Neural crest cell (in vitro differentiated cells): ENCODE data around the gene COPS6. TPM values are rescaled to one million over a fixed set of nuclear protein-coding genes. Genes with fewer than 3 reads are reported as not detected.

Source experiments
- DNase-seq: peaks from one replicate; pipeline ENCODE4 v3.0.0; 2021; ENCODE audit warnings: low read depth, mixed read lengths, low spot score
- H3K27ac Mint-ChIP-seq: one replicate; pipeline ENCODE4 v1.8.0; 2021; ENCODE audit warnings: mild to moderate bottlenecking, mixed read lengths; ENCODE audit not compliant: unreplicated experiment
- H3K27me3 Mint-ChIP-seq: 2 replicates; pipeline ENCODE4 v1.8.0; 2021; ENCODE audit warnings: low read depth, mild to moderate bottlenecking, mixed read lengths
- H3K36me3 Mint-ChIP-seq: 2 replicates; pipeline ENCODE4 v1.8.0; 2021; ENCODE audit warnings: low read depth, mild to moderate bottlenecking, mixed read lengths
- H3K4me1 Mint-ChIP-seq: 2 replicates; pipeline ENCODE4 v1.8.0; 2021; ENCODE audit warnings: mixed read lengths
- H3K4me3 Mint-ChIP-seq: one replicate; pipeline ENCODE4 v1.8.0; 2021; ENCODE audit warnings: mild to moderate bottlenecking, mixed read lengths
- H3K9me3 Mint-ChIP-seq: 2 replicates; pipeline ENCODE4 v1.8.0; 2021; ENCODE audit warnings: mixed read lengths
- CTCF ChIP-seq: fragments of 200-600 bp; sonication (generic); conservative IDR thresholded peaks from 2 replicates; pipeline ENCODE4 v1.5.0; 2021; ENCODE audit warnings: antibody characterized with exemption, mild to moderate bottlenecking
- total RNA-seq: library from RNA; stranded (reverse); gene quantifications from 2 replicates; pipeline ENCODE4 v1.2.1, GENCODE V29; 2021

The COPS6 gene
- total RNA-seq, 1 donor from 2014 or later: 160 TPM

GRCh38 chr7:100095704-100096103, 6.9 kb downstream of the COPS6 start:
- H3K27ac Mint-ChIP-seq: no peak overlapping the region
- peaks cover 79% of the 10 kb centered on the region for H3K36me3 Mint-ChIP-seq
- H3K27me3 Mint-ChIP-seq: peaks cover 55% of the 10 kb centered on the region
- H3K9me3 Mint-ChIP-seq: no peaks in the 10 kb centered on the region
- no peak for DNase-seq
- peaks cover 72% of the 10 kb centered on the region for H3K4me1 Mint-ChIP-seq
- peak overlapping the region; percentile 99 for H3K4me3 Mint-ChIP-seq
- TF ChIP-seq CTCF: no peak

- Mint-ChIP-seq H3K27ac (peak overlapping the region; percentile 96), H3K4me1 (peaks cover 63% of the 10 kb centered on the region), H3K9me3 (no peaks in the 10 kb centered on the region), H3K4me3 (peak overlapping the region; percentile 99), H3K27me3 (peaks cover 38% of the 10 kb centered on the region), H3K36me3 (peaks cover 53% of the 10 kb centered on the region)
- no peak for DNase-seq
- no peak for TF ChIP-seq CTCF
Measured at GRCh38 chr7:100098913-100099312, 10.1 kb downstream of the COPS6 start.

GRCh38 chr7:100099452-100099851, 10.7 kb downstream of the COPS6 start:
- Mint-ChIP-seq H3K9me3 (no peaks in the 10 kb centered on the region), H3K4me1 (peaks cover 62% of the 10 kb centered on the region), H3K27me3 (peaks cover 37% of the 10 kb centered on the region), H3K36me3 (peaks cover 52% of the 10 kb centered on the region), H3K27ac (peak overlapping the region; percentile 100), H3K4me3 (peak overlapping the region; percentile 99)
- no peak for TF ChIP-seq CTCF
- no peak for DNase-seq

GRCh38 chr7:100100420-100101015, 11.7 kb downstream of the COPS6 start:
- Mint-ChIP-seq H3K4me1 (peaks cover 62% of the 10 kb centered on the region), H3K36me3 (peaks cover 46% of the 10 kb centered on the region), H3K4me3 (peak overlapping the region; percentile 99), H3K9me3 (no peaks in the 10 kb centered on the region), H3K27me3 (peaks cover 30% of the 10 kb centered on the region), H3K27ac (peak overlapping the region; percentile 100)
- TF ChIP-seq CTCF: no peak
- DNase-seq: peak; percentile 86

- no peaks in the 10 kb centered on the region for H3K9me3 Mint-ChIP-seq
- DNase-seq: peak; percentile 98
- TF ChIP-seq CTCF: no peak
- peaks cover 25% of the 10 kb centered on the region for H3K27me3 Mint-ChIP-seq
- H3K36me3 Mint-ChIP-seq: peaks cover 41% of the 10 kb centered on the region
- peak within 1 kb of the TSS; percentile 99 for H3K4me3 Mint-ChIP-seq
- H3K4me1 Mint-ChIP-seq: peaks cover 56% of the 10 kb centered on the region
- H3K27ac Mint-ChIP-seq: peak within 1 kb of the TSS; percentile 100
Measured at GRCh38 chr7:100101016-100101862, 12.5 kb downstream of the COPS6 start, which contains the start of the genes AP4M1 and MCM7. Gene AP4M1, plus strand, starts transcription at chr7:100101643. Its CDS starts 72 bp downstream, at chr7:100101715. Gene MCM7, minus strand, starts transcription at chr7:100101397. Its CDS starts 103 bp downstream, at chr7:100101294.
